Suprapubic skin (tissue), 4 donors: ENCODE results near the gene CHID1. TPM values are rescaled to one million over a fixed set of nuclear protein-coding genes. Genes with fewer than 3 reads are reported as not detected.

Experiments used
- DNase-seq, 2 donors: peaks; one replicate each; pipeline ENCODE4 v3.0.0-alpha.2; 2019; ENCODE audit warnings: low spot score in 2 of 2
- H3K27ac ChIP-seq: fragments of 200-600 bp; sonication (generic); one replicate; pipeline ENCODE4 v1.5.1; 2019
- H3K27me3 ChIP-seq: fragments of 200-600 bp; sonication (generic); one replicate; pipeline ENCODE4 v1.5.1; 2019
- H3K36me3 ChIP-seq: fragments of 200-600 bp; sonication (generic); one replicate; pipeline ENCODE4 v1.5.1; 2019
- H3K4me1 ChIP-seq: fragments of 200-600 bp; sonication (generic); one replicate; pipeline ENCODE4 v1.5.1; 2019
- H3K4me3 ChIP-seq: fragments of 200-600 bp; sonication (generic); one replicate; pipeline ENCODE4 v1.5.1; 2019; ENCODE audit warnings: mild to moderate bottlenecking
- H3K9me3 ChIP-seq: fragments of 200-600 bp; sonication (generic); one replicate; pipeline ENCODE4 v1.5.1; 2019
- EP300 ChIP-seq: sonication (generic); formaldehyde crosslinking; IDR thresholded peaks from one replicate; pipeline ENCODE4 v1.6.1; 2017; ENCODE audit warnings: antibody characterized with exemption
- POLR2A ChIP-seq, 2 donors: fragments of 450-650 bp; IDR thresholded peaks; one replicate each; pipeline ENCODE4 v1.6.1; 2017; ENCODE audit warnings: antibody characterized with exemption in 2 of 2, mild to moderate bottlenecking in 2 of 2, moderate library complexity in 2 of 2
- POLR2AphosphoS5 ChIP-seq, 3 donors: sonication (generic); formaldehyde crosslinking; IDR thresholded peaks; one replicate each; pipeline ENCODE4 v1.6.1; 2017; ENCODE audit warnings: antibody characterized with exemption in 3 of 3
- WGBS: methylation state at CpG from one replicate; pipeline ENCODE4 v1.1.5; 2018; 5-methylcytosine and 5-hydroxymethylcytosine counted together
- total RNA-seq, 4 donors: library from RNA; depleted of rRNA; stranded (reverse); fragments of >200 nt; gene quantifications; one replicate each; pipeline ENCODE4 v1.1.0, GENCODE V29; 2016
- TF ChIP-seq, protein P1 (sequence below), 2 donors: fragments of 200-600 bp in 1 of 2; fragments of 450-650 bp in 1 of 2; sonication (generic) in 1 of 2; IDR thresholded peaks; one replicate each; pipeline ENCODE4 v1.5.1; 2016 to 2019; ENCODE audit warnings: antibody characterized with exemption in 2 of 2, mild to moderate bottlenecking in 1 of 2, moderate library complexity in 1 of 2

Gene CHID1
- total RNA-seq, 4 donors from 2014 or later, result 46.5 to 111 (median 66.2) TPM

- TF ChIP-seq EP300, result no peak
- no peak for TF ChIP-seq POLR2A (IDR thresholded peaks at IDR 0.05)
- no peak for TF ChIP-seq POLR2AphosphoS5 (IDR thresholded peaks at IDR 0.05)
- TF ChIP-seq, protein P1, sequence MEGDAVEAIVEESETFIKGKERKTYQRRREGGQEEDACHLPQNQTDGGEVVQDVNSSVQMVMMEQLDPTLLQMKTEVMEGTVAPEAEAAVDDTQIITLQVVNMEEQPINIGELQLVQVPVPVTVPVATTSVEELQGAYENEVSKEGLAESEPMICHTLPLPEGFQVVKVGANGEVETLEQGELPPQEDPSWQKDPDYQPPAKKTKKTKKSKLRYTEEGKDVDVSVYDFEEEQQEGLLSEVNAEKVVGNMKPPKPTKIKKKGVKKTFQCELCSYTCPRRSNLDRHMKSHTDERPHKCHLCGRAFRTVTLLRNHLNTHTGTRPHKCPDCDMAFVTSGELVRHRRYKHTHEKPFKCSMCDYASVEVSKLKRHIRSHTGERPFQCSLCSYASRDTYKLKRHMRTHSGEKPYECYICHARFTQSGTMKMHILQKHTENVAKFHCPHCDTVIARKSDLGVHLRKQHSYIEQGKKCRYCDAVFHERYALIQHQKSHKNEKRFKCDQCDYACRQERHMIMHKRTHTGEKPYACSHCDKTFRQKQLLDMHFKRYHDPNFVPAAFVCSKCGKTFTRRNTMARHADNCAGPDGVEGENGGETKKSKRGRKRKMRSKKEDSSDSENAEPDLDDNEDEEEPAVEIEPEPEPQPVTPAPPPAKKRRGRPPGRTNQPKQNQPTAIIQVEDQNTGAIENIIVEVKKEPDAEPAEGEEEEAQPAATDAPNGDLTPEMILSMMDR (IDR thresholded peaks at IDR 0.05), result no peak
- peaks cover 58% of the 10 kb centered on the region for H3K4me1 ChIP-seq
- WGBS, result 93% methylated on average over 2 of the region's 7 CpGs
Observed at GRCh38 chr11:855330-855674, 55.3 kb downstream of the CHID1 start.

DNA sequence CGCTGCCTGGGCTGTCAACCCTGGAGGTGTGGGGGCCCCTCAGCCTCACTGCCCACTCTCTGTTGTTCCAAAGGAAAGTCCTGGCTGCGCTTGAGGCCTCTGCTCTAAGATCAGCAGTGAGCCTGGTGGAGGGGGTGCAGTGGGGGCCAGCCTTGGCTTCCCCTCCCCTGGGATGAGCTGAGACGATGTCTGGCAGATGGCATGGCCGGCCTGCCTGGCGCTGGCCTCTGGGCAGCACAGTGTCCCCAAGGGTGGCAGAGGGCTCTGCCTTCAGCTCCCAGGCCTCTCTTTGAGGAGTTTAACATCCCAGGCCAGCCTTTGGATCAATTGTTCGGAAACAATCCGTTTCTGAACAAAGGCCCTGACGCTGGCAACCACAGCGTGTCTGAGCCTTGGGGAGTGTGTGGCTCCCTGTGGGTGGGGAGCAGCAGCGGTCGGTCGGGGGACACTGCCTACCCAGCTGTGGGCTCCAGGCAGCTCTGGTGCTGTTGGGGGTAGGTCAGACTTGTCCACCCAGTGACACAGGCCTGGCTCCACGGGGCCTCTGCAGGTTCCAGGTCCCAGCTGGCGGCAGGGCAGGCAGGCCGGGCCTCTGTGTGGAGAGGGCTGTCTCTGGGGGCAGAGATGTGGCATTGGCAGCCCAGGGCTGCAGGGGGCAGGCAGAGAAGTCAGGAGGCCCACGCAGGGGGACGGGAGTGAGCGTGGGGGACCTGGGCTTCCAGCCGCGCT is 55.8 kb downstream of the CHID1 start:
- peaks cover 58% of the 10 kb centered on the region for H3K4me1 ChIP-seq
- WGBS, result 85% methylated on average over 11 of the region's 20 CpGs

More at GRCh38 chr11:855330-855674, 55.3 kb downstream of the CHID1 start:
- H3K27ac ChIP-seq, result no peak overlapping the region
- peaks cover 4% of the 10 kb centered on the region for H3K27me3 ChIP-seq
- no peaks in the 10 kb centered on the region for H3K9me3 ChIP-seq
- no peak overlapping the region for H3K4me3 ChIP-seq
- DNase-seq, result no peak
- H3K36me3 ChIP-seq, result no peaks in the 10 kb centered on the region

GRCh38 chr11:853682-854448 is 56.7 kb downstream of the CHID1 start:
- H3K4me1 ChIP-seq, result peaks cover 56% of the 10 kb centered on the region
- no peaks in the 10 kb centered on the region for H3K36me3 ChIP-seq
- no peak overlapping the region for H3K4me3 ChIP-seq
- no peak for DNase-seq
- peaks cover 16% of the 10 kb centered on the region for H3K27me3 ChIP-seq
- TF ChIP-seq POLR2AphosphoS5 (IDR thresholded peaks at IDR 0.05) (no peak), EP300 (no peak), POLR2A (IDR thresholded peaks at IDR 0.05) (no peak)
- TF ChIP-seq, protein P1 (IDR thresholded peaks at IDR 0.05), result no peak
- H3K9me3 ChIP-seq, result no peaks in the 10 kb centered on the region
- no CpG with 5 or more reads among the region's 27 CpGs for WGBS
- no peak overlapping the region for H3K27ac ChIP-seq

More for the DNA sequence above, 55.8 kb downstream of the CHID1 start:
- no peaks in the 10 kb centered on the region for H3K36me3 ChIP-seq
- no peak for TF ChIP-seq POLR2AphosphoS5 (IDR thresholded peaks at IDR 0.05)
- TF ChIP-seq, protein P1 (IDR thresholded peaks at IDR 0.05), result no peak
- no peak for TF ChIP-seq POLR2A (IDR thresholded peaks at IDR 0.05)
- no peak for TF ChIP-seq EP300
- no peaks in the 10 kb centered on the region for H3K9me3 ChIP-seq
- peaks cover 9% of the 10 kb centered on the region for H3K27me3 ChIP-seq
- no peak for DNase-seq
- H3K4me3 ChIP-seq, result no peak overlapping the region
- H3K27ac ChIP-seq, result no peak overlapping the region

DNA sequence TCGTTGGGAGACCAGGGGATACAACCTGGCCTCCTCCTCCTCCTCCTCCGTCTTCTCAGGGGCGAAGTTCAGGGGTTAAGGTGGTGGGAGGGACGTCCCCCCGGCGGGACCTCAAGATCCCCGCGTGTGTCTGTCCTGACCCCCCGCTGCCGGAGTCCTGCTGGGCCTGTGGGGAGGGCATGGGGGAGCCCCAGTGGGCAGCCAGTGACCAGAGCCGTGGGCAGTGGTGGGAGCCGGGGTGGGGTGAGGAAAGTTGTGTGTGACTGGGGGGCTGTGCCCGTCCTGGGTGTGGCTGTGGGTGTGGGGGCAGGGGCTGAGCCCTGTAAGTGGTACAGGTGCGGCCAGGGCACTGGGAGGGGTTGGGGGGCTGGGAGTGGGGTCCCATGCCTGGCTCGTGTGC is 57.8 kb downstream of the CHID1 start:
- H3K4me3 ChIP-seq, result no peak overlapping the region
- no peaks in the 10 kb centered on the region for H3K36me3 ChIP-seq
- H3K27ac ChIP-seq, result no peak overlapping the region
- TF ChIP-seq POLR2A (IDR thresholded peaks at IDR 0.05) (no peak), EP300 (no peak), POLR2AphosphoS5 (IDR thresholded peaks at IDR 0.05) (no peak)
- TF ChIP-seq, protein P1 (IDR thresholded peaks at IDR 0.05), result no peak
- no peak for DNase-seq
- peaks cover 17% of the 10 kb centered on the region for H3K27me3 ChIP-seq
- peaks cover 59% of the 10 kb centered on the region for H3K4me1 ChIP-seq
- H3K9me3 ChIP-seq, result no peaks in the 10 kb centered on the region
- 77% methylated on average over 8 of the region's 15 CpGs for WGBS
